HEK293 (cell line): ENCODE results near the gene RAB22A.

Experiments used
- CTCF ChIP-seq: fragments of 450-650 bp; formaldehyde crosslinking; IDR thresholded peaks from 2 replicates; pipeline ENCODE4 v1.5.1; 2016; ENCODE audit warnings: missing biosample characterization, missing genetic modification characterization
- ELK4 ChIP-seq: IDR thresholded peaks from 2 replicates; pipeline ENCODE4 v1.6.1; 2011; ENCODE audit warnings: mild to moderate bottlenecking, low read depth, low read length, borderline replicate concordance
- RBAK ChIP-seq: fragments of 450-650 bp; formaldehyde crosslinking; IDR thresholded peaks from 2 replicates; pipeline ENCODE4 v1.5.1; 2016; ENCODE audit warnings: missing biosample characterization, missing genetic modification characterization
- ZNF155 ChIP-seq: fragments of 450-650 bp; formaldehyde crosslinking; IDR thresholded peaks from 2 replicates; pipeline ENCODE4 v1.5.1; 2016; ENCODE audit warnings: missing biosample characterization, missing genetic modification characterization
- ZNF639 ChIP-seq: fragments of 450-650 bp; formaldehyde crosslinking; IDR thresholded peaks from 2 replicates; pipeline ENCODE4 v1.5.1; 2016; ENCODE audit warnings: missing biosample characterization, missing genetic modification characterization
- ZNF830 ChIP-seq: fragments of 450-650 bp; IDR thresholded peaks from 2 replicates; pipeline ENCODE4 v1.5.0; 2018; ENCODE audit warnings: missing biosample characterization, missing genetic modification characterization, low read depth, mild to moderate bottlenecking, moderate library complexity

- TF ChIP-seq ZNF155 (tag by site-specific recombination) = no peak
- TF ChIP-seq ZNF639 (tag by site-specific recombination) = no peak
- no peak for TF ChIP-seq CTCF (tag by site-specific recombination)
- no peak for TF ChIP-seq ELK4
- TF ChIP-seq ZNF830 (tag by site-specific recombination) = no peak
- TF ChIP-seq RBAK (tag by site-specific recombination) = no peak
Measured at GRCh38 chr20:58362970-58363369, 53.5 kb downstream of the RAB22A start.
